NCI-H524 (cell line): ENCODE measurements around the gene KIRREL3.

Experiments
- DNase-seq, 2 experiments: peaks; one replicate each; lab custom pipeline; 2025; lab: John Stamatoyannopoulos, UW

KIRREL3 gene

DNA sequence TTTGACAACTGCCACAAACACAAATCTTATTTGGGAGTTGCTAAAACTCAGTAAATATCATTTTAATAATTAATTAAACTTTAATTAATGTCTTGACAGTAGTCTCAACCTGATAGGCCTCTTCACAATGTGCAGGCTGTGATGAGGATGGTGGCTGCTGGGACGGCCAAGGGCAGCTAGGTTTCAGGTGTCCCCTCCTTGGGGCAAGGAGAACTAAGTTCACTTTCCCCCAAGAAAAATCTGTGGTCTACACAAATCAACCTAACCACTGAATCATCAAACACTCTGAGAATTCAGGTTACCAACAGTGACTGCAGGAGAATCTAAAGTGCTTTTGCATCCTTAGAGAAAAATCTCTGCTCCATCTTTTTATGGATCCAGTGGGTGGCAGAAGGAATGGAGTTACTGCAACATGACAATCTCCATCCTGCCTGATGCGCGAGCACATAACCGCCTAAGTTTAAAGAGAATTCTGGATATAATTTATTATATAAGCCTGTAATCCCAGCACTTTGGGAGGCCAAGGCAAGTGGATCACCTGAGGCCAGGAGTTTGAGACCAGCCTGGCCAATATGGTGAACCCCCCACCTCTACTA, 289.7 kb downstream of the KIRREL3 start:
- DNase-seq = no peak

DNA sequence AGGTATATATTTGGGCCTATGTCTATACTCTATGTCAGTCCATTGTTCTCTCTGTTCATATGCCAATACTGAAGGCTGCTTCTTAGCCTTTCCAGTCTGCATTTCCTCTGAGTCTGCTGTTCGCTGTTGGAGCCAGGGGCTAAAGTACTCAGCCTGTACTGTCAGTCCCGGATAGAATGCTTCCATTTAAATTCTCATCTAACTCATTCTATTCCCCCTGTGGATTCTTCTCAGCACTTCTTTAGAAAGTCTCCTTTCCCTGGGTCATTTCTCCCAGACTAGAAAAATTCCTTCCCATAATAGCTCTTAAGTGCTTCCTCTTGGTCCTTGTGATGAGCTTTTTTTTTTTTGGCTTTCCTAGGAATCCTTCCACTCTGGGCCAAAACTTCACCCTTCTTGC, 293.1 kb downstream of the KIRREL3 start:
- no peak for DNase-seq

DNA sequence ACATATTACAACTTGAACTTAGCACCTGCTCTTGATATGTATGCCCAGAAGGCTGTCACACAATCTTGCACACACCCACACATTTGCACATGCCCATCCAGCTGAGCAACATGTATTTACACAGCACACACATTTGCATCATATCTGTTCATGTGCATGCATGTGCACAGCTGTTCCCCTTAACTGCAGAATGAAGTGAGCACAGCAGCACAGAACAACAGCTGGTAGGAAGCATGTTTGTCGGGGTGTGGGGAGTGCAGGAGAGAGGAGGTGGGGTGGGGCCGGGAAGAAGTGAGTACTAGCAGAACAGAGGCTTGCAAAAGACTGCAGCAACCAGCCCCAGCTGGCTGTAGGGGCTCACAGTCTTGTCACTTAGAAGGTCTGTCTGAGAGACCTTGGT, 296.5 kb downstream of the KIRREL3 start:
- DNase-seq = peak in 1 of 2 experiments; percentile 18

DNA sequence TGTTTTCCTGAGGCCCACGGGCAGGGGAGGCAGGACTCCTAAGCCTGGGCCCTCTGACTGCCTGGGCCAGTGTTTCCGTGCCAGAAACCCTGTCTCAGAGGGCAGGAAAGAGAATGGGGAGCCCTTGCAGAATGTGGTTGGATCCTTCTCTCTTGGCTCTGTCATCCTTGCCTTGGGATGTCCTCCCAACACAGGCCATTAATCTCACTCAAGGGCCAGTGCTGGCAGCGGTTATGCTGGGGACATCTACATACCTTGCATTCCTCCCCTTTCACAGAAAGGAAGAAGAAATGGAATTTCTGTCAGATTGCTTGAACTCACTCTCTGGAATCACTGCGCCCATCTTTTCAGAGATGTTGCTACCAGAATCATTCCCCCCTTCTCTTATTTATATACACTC, 296.9 kb downstream of the KIRREL3 start:
- DNase-seq = no peak

DNA sequence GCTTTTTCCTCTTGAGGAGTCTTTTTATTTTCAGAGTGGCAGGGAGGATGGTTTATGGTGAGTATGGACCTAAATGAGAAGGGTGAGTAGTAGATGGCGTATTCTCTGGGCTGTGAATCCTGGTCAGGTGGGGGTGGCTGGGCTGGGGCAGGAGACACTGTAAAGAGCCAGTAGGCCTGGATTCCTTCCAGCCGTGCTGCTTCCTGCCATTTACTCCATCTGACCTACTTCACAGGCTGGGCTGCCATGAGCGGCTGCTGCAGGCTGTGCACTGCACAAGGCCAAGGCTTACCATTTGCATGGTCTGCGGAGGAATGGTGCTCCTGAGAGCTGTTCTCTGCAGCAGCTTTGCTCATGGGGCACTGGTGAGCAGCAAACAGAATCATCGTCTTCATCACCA, 297.6 kb downstream of the KIRREL3 start:
- DNase-seq = no peak

DNA sequence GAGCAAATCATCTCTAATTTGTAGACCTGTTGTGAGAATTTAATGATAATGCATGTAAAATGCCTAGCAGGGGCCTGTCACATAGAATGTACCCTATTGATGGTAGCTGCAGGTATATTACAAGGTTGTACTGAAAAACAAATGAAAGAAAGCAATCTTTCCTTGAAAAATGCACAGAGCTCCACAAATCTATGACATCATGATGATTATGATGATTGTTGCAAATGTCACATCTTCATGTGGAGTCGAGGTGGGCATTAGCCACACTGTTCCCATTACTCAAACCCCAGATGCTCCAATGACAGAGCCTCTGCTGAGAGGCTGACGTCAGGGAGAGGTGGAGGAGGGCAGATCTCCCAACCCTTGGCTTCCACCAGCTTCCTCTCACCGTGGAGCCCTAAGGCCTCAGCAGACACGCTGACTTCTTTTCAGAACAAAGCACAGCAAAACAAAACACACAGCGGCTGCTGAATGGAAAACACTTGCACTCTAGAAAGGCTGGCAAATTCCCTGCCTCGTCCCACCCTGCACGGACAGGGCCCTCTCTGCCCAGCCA, 298.3 kb downstream of the KIRREL3 start:
- no peak for DNase-seq

DNA sequence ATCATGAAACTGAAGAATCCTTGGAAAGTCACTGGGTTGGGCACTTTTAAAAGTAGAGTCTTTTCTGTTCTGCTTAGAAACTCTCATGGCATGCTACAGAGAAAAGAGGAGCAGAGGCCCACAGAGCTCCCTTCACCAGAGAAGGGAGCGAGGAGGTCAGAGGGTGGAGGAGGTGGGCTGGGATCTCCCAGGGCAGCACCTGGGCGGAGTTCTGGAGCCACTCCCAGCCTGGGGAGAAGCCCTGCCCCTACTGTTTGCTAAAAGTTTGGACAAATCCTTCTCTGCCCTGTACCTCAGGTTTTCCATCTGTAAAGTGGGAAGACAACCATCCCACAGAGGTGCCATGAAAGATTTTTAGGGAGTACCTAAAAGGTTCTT, 299.1 kb downstream of the KIRREL3 start:
- no peak for DNase-seq

DNA sequence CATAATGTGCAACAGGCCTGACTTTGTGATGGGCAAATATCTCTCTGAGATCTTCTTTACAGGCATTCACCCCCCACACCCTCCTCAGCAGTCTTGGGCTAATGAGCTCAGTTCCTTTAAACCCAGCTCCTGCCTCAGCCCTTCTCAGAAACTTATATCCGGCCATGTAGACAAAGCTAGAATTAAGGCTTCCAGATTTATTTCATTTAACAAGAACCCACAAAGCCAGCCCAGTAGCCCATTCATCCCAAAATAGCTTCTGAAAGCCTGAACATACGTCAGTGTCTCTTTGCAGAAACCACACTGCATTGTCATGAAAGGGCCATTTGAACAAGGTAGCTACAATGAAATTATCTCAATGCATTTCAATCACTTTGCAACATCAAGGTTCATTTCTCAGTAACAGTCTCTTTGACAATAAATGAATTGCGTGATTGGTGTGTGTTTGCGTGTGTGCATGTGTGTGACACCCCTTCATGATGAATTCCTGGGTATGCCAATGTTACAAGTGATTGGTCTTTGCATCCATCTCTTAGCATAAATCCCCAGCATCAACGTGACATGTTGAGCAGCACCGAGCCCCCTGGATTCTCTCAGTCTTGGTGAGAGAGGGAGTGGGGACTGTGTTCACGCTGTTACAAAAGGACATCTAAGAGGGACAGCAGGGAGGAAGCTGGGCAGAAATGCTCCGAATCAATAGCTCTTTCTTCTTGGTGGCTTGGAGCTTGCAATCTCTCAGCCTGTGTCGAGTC, 299.6 kb downstream of the KIRREL3 start:
- DNase-seq = no peak

DNA sequence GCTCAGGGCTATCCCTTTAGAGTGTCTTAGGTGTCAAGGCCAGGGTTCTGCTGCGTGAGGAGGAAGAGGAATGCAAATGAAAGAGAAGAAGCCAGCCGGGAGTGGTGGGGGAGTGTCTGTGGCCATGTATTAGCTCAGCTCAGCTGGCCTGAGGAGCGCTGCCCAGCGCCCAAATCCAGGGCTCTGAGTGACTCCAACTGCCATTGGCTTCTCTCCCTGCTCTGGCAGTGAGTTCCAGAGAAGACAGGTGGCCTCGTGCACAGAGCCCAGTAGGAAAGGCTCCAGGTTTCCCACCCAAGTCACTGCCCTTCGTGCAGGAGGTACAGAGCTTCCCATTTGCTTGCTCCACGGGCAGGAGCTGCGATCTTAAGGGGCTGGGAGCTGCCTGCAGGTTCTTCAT, 302.0 kb downstream of the KIRREL3 start:
- peak in 1 of 2 experiments; percentile 78 for DNase-seq

DNA sequence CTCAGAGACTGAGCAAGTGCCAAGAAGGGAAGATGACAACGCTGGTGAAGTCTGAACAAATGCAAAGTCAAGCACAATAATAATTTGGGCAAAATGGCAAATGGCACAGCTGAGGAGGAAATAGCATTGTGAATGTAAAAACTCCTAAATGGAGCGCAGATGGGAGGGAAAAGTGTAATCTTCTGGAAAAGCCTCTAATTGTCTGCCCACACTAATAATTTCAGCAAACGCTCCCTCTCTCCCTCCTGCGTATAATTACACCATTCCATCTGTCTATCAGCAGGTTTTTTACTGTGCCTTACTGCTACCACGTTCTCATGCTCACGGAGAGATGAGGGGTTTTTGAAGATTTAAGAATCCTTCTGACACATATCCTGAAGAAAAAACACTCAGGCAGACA, 302.6 kb downstream of the KIRREL3 start:
- peak; percentile 83 to 90 for DNase-seq

DNA sequence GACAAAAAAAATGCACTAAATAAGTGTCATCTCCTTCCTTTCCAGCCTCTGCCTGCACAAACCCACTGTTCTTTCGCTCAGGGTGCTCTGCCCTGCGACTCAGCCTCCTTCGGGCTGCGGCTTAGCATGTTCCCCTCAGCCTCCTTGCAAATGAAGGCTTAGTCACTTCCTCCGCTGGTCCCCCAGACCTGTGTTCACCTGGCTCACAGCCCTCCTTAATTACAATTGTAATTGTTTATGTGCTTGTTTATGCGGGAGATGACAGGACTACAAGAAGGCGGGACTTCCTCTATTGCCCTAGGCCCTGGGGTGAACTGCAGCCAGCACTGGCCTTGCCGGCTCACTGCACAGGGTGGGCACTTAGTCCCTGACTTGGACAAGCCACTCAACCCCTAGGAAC, 303.6 kb downstream of the KIRREL3 start:
- DNase-seq = no peak

DNA sequence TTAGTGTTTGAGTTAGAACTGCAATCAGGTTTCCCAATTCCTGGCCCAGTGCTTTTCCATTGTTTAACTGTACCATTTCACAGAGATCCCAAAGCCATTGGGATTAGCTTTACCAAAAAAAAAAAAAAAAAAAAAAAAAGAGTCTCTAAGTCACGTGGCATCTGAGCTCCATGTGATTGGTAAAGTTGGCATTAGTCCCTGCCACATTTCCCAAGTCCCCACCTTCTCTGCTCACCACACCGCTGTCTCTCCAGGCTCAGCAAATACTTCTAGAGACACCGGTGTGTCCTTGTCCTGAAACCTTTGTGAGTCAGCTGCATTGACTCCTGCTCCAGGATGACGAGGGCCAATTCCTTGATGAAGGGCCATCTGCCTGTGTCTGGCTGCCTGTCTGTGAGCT, 305.3 kb downstream of the KIRREL3 start:
- DNase-seq = peak; percentile 25 to 75

DNA sequence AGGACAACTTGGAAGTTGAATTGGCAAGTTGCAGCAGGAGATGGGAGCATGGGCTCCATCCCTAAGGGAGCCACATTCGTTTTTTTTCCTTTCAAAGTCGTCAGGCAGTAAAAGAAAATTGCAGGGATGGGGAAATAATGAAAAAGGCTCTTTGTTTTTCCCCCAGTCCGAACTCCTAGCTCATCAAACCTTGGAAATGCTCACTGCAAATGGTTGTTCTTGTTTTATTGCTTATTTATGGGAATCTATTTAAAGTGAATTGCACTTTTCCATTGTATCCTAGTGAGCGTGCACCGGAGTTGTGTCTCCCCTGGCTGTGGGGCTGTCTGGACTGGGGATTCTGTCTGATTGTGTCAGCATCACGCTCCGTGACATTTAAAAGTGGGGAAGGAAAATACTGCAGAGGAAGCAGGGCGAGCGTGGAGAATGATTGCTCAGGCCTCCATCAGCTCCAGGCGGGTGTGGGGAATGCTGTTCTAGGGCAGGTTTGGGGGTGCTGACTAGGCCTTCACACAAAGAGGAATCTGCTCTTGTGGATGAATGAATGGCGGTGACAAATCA, 306.4 kb downstream of the KIRREL3 start:
- DNase-seq = no peak

DNA sequence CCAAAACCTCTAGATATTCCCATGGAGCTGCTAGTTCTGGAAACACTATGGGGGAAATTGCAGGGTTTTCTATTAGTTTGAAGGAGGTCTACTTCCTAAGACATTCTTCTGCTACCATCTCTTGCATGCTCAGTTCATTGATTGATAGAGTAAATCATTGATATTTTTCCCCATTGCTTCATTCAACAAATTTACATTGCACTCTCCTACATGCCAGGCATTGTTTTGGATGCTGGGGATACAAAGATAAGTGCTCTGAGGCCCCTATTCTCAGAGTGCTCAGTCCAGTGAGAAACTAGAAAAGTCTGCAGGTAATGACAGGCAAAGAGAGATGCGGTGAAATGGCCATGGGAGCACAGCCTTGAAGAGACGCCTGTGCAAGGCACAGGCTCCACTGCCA, 313.1 kb downstream of the KIRREL3 start:
- no peak for DNase-seq

DNA sequence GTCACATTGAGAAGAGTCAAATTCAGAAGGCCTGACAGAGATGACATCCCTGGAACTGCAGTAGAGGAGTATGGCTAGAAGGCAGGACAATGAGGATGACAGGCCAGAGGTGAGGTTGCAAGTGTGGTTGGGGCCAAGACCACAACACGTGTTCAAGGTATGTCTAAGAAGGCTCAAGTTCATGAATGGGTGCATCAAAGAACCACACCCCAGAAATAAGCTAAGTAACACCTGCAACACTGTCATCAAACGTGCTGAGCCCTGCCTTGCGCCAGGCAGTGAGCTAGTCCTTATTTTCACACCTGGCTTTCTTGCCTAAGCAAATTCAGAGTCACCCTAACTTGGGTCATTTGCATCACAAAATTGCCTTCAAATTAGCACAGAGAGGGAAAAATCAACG, 313.6 kb downstream of the KIRREL3 start:
- DNase-seq = no peak

DNA sequence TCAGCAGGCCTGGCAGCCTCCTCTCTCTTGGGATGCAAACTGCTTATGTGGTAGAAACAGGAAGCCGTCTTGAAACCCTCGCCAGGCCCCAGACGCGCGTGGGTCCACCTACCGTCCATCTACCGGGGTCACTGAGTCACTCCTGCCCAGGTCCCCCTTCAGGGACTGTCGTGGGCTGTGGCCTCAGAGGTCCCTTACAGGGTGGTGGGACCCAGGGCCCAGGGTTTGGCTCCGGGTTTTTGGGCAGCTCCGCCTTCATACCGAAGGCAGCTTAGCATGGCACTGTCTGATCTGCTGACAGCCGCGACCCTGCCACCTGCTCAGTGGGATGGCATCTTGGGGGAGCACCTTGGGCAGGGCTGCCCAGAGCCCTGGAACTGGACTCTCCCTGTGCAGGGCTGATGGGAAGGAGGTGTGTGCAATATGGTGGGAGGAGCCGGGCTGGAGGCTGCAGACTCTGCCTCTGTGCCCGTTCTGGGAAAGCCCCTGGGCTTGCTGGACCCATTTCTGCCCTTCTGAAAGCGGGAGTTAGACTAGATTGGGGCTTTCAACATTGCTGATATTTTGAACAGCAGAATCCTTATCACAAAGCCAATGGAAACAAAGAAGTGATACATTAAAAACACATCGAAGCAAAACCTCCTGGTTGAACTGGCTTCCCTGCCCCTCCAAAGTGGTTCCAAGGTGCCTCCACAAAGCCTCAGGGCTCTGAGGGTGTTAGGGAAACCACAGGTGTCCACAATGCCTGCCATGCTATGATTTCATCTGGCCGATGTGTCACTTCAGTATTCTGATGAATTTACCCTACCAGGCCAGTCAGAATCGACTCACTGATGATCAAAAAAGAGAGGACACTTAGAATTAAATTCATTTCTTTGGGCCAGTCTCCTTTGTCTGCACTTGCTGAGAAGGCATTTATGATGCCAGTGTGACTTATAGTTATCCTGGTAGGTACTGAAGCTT, 316.5 kb downstream of the KIRREL3 start:
- no peak for DNase-seq

DNA sequence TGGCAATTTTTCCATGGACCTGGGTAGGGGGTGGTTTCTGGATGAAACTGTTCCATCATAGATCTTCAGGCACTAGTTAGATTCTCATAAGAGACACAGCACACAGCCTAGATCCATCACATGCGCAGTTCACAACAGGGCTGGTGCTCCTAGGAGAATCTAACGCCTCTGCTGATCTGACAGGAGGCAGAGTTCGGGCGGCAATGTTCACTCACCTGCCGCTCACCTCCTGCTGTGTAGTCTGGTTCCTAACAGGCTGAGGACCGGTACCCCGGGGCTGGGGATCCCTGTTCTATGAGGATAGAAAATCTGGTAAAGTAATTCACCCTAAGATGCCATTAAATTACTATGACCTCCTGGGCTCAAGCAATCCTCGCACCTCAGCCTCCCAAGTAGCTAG, 318.0 kb downstream of the KIRREL3 start:
- DNase-seq = no peak

DNA sequence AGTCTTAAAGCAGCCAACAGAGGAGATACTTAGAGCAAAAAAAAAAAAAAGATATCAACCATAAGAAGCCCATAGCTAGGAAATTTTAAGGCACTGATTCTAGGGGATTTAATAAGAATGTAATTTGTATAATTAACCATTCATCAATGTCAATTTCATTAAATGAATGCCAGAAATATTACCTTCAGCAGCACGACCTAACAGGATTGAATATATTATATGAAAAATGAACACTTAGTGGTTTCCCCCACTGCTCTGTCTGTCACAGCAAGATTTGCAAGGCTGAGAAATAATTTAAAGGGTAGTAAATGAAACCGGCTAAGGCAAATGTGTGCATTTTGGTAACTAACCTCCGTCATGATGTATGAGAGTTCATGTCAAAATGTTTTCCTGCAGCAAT, 319.9 kb downstream of the KIRREL3 start:
- DNase-seq = no peak

DNA sequence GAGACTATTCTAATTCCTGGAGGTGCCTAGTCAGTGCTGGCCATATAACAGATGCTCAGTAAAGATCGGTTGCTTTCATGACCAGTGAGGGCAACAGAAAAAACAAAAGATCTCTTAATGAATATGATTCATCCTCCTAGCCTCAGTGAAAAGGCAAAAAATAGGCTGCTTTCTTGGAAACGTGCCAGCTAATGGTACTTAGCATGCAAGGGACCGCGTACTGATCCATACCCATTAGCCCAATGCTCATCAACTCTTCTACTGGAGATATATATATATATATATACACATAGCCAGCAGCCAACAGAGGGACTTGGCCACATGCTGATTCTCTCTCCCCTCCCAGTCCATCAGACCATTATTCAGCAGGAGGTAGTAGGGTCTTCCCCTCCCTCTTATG, 320.4 kb downstream of the KIRREL3 start:
- DNase-seq = no peak

DNA sequence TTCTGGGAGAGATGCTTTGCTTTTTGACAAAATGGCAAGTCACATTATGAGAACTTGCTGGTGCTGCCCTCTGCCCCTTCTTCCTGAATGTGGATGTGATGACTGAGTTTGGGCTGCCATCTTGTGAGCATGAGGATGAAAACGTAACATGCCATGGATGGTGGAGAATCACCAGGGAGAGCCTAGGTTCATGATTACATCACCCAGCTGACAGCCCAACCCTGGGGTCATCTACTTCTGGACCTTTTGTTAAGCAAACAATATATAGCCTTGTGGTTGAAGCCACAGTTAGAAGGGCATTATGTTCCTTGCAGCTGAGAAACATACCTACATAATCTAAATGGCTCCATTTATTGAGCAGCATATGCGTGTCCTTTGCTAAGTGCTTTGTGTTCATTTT, 321.5 kb downstream of the KIRREL3 start:
- no peak for DNase-seq

DNA sequence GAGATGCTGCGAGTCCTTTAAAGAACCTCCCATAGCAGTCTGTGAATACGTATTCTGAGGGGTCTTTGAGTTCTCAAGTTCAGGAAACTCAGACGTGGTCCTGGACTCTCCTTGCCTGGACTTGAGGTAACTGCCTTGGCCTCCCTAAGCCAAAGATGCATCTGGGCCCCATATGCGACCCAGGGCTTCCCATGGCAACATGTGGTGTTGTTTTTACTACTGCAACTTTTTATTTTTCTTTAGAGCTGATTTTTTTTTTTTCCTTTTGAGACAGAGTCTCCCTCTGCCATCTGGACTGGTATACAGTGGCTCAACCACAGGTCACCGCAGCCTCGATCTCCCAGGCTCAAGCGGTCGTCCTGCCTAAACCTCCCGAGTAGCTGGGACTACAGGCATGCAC, 324.0 kb downstream of the KIRREL3 start:
- DNase-seq = no peak

DNA sequence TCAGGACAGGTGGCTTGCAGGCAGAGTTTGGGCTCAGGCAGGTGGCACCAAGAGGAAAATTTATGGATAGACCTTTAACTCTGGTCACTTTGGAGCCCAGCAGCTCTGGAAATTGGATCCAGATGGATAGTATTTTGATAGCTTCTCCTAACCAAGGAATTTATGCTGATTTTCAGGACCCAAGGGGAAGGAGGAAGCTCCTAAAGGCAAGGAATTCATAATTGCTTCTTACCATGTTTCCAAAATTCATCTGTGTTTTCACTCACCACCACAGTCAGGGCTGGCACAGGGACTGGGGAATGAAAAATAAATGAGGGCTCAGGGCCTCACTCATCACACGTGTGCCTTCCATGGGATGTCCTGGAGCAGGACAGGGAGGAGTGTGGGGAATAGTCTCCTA, 327.3 kb downstream of the KIRREL3 start:
- DNase-seq = no peak
